Neural crest cell (in vitro differentiated cells): ENCODE results near the gene PRKCZ. TPM values are rescaled to one million over a fixed set of nuclear protein-coding genes. Genes with fewer than 3 reads are reported as not detected.

Experiments used
- DNase-seq: peaks from one replicate; pipeline ENCODE4 v3.0.0; 2021; ENCODE audit warnings: low read depth, mixed read lengths, low spot score
- H3K27ac Mint-ChIP-seq: one replicate; pipeline ENCODE4 v1.8.0; 2021; ENCODE audit warnings: mild to moderate bottlenecking, mixed read lengths; ENCODE audit not compliant: unreplicated experiment
- H3K27me3 Mint-ChIP-seq: 2 replicates; pipeline ENCODE4 v1.8.0; 2021; ENCODE audit warnings: low read depth, mild to moderate bottlenecking, mixed read lengths
- H3K36me3 Mint-ChIP-seq: 2 replicates; pipeline ENCODE4 v1.8.0; 2021; ENCODE audit warnings: low read depth, mild to moderate bottlenecking, mixed read lengths
- H3K4me1 Mint-ChIP-seq: 2 replicates; pipeline ENCODE4 v1.8.0; 2021; ENCODE audit warnings: mixed read lengths
- H3K4me3 Mint-ChIP-seq: one replicate; pipeline ENCODE4 v1.8.0; 2021; ENCODE audit warnings: mild to moderate bottlenecking, mixed read lengths
- H3K9me3 Mint-ChIP-seq: 2 replicates; pipeline ENCODE4 v1.8.0; 2021; ENCODE audit warnings: mixed read lengths
- total RNA-seq: library from RNA; stranded (reverse); gene quantifications from 2 replicates; pipeline ENCODE4 v1.2.1, GENCODE V29; 2021
- TF ChIP-seq, protein P1 (sequence below): fragments of 200-600 bp; sonication (generic); conservative IDR thresholded peaks from 2 replicates; pipeline ENCODE4 v1.5.0; 2021; ENCODE audit warnings: antibody characterized with exemption, mild to moderate bottlenecking

Gene PRKCZ
- total RNA-seq, 1 donor from 2014 or later = 8.6 TPM

DNA sequence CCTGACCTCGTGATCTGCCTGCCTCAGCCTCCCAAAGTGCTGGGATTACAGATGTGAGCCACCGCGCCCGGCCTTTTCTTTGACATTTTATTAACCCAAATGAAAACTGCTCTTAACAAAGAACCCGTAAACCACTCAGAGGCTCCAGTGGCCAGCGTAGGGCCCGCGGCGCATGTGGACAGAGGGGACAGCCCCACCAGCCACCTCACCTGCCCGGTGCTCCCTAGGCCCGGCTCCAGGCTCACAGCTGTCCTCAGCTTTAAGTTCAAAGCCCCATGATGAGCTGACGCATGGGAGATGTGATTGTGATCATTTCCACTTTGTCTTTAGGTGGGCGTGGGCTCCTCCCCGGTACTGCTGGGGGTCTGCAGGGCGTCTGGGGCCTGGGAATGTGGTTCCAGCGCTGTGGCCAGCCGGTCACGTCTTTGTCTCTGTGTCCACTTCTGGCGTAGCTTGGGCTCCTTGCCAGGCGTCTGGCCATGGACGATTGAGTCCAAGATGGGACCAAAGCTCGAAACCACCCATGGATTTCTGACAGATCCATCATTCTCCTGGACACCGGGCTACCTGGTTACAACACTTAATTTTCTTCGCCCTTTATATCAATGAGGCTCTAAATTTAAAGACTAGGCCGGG is 6.9 kb downstream of the PRKCZ start:
- Mint-ChIP-seq H3K36me3 (no peaks in the 10 kb centered on the region), H3K4me1 (peaks cover 5% of the 10 kb centered on the region), H3K9me3 (no peaks in the 10 kb centered on the region), H3K27ac (no peak overlapping the region), H3K27me3 (peaks cover 26% of the 10 kb centered on the region), H3K4me3 (no peak overlapping the region)
- DNase-seq = no peak
- TF ChIP-seq, protein P1, sequence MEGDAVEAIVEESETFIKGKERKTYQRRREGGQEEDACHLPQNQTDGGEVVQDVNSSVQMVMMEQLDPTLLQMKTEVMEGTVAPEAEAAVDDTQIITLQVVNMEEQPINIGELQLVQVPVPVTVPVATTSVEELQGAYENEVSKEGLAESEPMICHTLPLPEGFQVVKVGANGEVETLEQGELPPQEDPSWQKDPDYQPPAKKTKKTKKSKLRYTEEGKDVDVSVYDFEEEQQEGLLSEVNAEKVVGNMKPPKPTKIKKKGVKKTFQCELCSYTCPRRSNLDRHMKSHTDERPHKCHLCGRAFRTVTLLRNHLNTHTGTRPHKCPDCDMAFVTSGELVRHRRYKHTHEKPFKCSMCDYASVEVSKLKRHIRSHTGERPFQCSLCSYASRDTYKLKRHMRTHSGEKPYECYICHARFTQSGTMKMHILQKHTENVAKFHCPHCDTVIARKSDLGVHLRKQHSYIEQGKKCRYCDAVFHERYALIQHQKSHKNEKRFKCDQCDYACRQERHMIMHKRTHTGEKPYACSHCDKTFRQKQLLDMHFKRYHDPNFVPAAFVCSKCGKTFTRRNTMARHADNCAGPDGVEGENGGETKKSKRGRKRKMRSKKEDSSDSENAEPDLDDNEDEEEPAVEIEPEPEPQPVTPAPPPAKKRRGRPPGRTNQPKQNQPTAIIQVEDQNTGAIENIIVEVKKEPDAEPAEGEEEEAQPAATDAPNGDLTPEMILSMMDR = no peak

DNA sequence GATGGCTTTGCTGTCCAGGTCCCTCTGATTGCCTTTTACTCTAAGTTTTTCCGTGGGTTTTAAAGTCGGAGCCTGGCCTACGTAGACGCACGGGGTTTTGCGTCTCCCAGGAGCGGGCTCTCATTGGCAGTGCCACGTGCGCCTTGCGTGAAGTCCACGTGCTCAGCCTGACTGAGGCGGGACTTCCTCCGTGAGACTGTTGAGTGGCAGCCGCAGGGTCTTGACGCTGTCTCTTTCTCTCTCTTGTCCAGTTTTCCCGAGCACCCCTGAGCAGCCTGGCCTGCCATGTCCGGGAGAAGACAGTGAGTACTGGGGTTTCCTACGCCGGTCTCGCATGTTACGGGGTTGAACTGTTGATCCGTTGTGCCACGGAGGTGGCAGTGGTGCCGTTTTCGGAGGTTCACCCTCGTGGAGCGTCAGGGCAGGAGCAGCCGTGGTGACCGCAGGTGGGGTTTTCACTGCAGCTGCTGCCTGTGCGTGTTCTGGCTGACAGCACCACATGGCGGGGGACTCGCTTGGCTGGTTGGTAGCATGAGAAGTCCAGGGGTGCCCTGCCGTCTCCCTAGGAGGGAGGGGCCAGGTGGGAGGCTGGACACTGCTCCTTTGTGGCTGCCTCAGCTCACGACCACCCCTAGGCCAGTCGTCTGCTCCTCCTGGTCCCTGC is 9.2 kb downstream of the PRKCZ start:
- TF ChIP-seq, protein P1 = no peak
- peaks cover 5% of the 10 kb centered on the region for H3K4me1 Mint-ChIP-seq
- no peaks in the 10 kb centered on the region for H3K9me3 Mint-ChIP-seq
- no peak overlapping the region for H3K4me3 Mint-ChIP-seq
- no peaks in the 10 kb centered on the region for H3K36me3 Mint-ChIP-seq
- DNase-seq = no peak
- H3K27ac Mint-ChIP-seq = peak overlapping the region; percentile 57
- H3K27me3 Mint-ChIP-seq = peaks cover 4% of the 10 kb centered on the region

DNA sequence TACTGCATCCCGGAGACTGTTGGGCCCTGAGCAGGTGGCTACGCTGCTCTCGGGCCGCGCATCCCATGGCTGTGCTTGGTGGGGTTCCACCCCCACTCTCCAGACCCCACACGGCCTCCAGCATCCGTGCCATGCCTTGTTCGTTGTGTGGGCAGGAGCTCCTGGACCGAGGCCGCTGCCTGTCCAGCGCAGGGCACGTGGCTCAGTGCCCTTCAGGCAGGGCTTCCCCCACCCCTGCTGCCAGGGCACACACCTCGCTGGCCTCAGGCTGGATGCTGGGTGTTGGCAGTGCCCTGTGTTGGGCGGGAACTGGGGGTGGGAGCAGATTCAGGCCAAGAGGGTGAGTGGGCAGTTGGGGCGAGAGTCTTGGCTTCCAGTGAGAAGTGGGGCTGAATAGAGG is 9.9 kb downstream of the PRKCZ start:
- Mint-ChIP-seq H3K4me3 (no peak overlapping the region), H3K36me3 (no peaks in the 10 kb centered on the region), H3K9me3 (peaks cover 2% of the 10 kb centered on the region), H3K27me3 (peaks cover 3% of the 10 kb centered on the region), H3K27ac (peak overlapping the region; percentile 57), H3K4me1 (peaks cover 5% of the 10 kb centered on the region)
- no peak for DNase-seq
- TF ChIP-seq, protein P1 = no peak

DNA sequence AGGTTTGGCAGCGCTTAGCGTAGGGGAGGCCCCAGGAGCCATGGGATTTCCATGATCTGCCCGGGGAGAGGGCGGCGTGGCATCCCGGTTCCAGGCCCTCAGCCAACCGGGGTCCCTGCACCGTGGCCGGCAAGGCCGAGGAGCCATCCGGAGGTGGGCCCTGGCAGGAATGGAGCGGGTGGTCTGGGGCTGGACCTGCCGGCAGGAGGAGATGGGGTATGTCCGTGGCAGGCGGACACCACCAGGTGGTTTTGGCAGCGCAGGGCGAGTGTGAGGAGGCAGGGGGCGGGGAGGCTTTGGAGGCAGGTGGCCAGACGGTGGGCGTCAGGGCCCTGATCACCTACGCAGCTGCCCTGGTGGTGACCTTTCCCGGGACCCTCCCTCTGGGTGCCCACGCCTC is 10.3 kb downstream of the PRKCZ start:
- no peak for DNase-seq
- TF ChIP-seq, protein P1 = no peak
- no peaks in the 10 kb centered on the region for H3K36me3 Mint-ChIP-seq
- H3K4me3 Mint-ChIP-seq = no peak overlapping the region
- H3K9me3 Mint-ChIP-seq = peaks cover 2% of the 10 kb centered on the region
- peaks cover 5% of the 10 kb centered on the region for H3K4me1 Mint-ChIP-seq
- H3K27ac Mint-ChIP-seq = no peak overlapping the region
- H3K27me3 Mint-ChIP-seq = peaks cover 3% of the 10 kb centered on the region

DNA sequence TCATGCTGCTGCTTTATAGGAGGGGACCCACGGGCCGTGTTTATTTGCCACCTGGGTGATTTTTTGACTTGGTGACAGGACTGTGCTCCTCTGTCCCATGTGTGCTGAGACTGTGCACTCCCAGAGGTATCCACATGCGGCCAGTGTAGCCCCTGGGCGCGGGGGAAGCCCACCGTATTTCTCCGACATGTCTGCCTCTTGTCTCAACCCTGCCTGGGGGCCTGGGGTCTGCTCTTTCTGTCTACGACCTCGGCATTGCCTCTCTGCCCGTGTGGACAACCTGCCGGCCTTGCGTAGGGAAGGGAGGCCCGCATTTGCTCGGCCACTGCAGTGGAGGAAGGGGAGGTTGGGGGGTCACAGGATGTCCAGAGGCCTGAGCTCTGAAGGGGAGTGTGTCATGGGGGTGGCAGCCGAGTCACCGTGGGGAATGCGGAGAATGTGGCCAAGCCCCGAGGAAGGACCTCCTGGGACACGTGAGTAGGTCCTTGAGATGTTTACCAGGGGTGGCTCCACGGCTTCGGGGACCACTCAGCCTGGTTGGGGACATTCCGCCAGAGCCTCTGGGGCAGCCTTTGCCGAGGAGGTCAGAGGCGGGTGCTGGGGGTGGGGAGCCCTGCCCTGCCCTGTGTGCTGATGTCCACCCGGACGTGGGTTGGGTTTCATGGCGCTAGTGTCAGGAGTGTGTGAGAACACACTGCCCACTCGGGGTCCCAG is 11.0 kb downstream of the PRKCZ start:
- H3K27me3 Mint-ChIP-seq = no peaks in the 10 kb centered on the region
- no peak overlapping the region for H3K4me3 Mint-ChIP-seq
- no peak overlapping the region for H3K27ac Mint-ChIP-seq
- H3K36me3 Mint-ChIP-seq = peaks cover 5% of the 10 kb centered on the region
- H3K4me1 Mint-ChIP-seq = peaks cover 5% of the 10 kb centered on the region
- H3K9me3 Mint-ChIP-seq = peaks cover 2% of the 10 kb centered on the region
- TF ChIP-seq, protein P1 = no peak
- DNase-seq = no peak
